Activated gamma-delta T cell treated with anti-CD3 and anti-CD28 coated beads, Interleukin-2, amount 50 U/mL, for 16 hours (primary cell): ENCODE measurements around the gene TSPAN7.

Experiments
- DNase-seq: peaks from one replicate; pipeline ENCODE4 v3.0.0-alpha.2; 2020; ENCODE audit warnings: low read depth

The TSPAN7 gene

DNA sequence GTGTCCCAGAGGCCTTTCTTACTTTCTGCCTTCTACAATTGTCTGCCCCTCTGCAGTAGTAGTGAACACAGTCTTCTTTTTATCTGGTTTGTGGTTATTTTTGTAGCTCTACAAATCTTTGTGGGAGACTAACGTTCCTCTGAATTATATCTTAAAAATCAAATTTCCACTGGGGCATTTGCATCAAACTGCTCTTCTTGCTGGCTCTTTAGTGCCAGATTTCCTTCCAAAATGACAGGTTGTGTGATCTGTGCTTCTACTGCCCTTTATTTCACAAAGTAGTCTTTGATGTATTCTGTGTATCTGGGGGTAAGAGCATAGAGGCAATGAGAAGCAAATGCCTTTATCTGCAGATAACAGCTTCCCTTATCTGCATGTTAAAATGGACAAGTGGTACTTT, 34.5 kb downstream of the TSPAN7 start:
- no peak for DNase-seq

GRCh38 chrX:38596939-38597338, 35.6 kb downstream of the TSPAN7 start:
- no peak for DNase-seq

- no peak for DNase-seq
These were observed 38.7 kb downstream of the TSPAN7 start for GRCh38 chrX:38599796-38600755.

DNA sequence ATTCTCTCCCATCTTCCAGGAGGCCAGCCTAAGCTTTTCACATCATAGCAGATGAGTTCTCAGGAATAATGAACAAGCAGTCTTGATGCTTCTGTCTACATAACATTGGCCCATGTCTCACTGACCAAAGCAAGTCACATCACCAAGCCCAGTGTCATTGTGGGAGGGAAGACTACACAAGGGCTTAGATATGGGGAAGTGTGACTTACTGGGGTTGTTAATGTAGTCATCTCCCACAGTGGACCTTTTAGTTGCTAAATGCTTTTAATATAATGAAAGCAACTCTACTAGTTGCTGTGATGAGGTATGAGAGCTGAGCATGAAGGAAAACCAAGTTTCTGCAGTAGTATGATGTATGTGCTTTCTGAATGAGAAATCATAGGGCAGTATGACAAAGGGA, 40.5 kb downstream of the TSPAN7 start:
- no peak for DNase-seq

DNA sequence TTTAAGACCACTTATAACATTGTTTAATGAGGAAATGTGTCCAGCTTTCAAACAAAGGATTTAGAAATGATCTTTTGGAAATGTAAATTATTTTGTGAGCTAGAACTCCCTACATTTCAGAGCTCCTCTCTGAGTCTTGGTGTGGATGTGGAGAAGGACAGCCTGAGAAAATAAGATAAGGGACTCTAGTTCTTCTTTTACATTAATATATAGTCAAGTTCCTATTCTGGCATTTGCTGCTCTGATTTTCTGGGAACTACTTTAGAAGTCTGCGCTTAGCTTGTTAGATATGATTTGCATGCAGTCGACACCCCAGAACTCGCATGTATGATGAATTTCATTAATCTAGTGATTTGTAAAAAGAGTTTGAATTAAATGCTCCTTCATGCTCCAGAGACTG, 45.5 kb downstream of the TSPAN7 start:
- no peak for DNase-seq

- DNase-seq = no peak
These were observed 46.6 kb downstream of the TSPAN7 start for GRCh38 chrX:38607976-38608375.

- no peak for DNase-seq
These were observed 49.5 kb downstream of the TSPAN7 start for GRCh38 chrX:38610849-38611248.

DNA sequence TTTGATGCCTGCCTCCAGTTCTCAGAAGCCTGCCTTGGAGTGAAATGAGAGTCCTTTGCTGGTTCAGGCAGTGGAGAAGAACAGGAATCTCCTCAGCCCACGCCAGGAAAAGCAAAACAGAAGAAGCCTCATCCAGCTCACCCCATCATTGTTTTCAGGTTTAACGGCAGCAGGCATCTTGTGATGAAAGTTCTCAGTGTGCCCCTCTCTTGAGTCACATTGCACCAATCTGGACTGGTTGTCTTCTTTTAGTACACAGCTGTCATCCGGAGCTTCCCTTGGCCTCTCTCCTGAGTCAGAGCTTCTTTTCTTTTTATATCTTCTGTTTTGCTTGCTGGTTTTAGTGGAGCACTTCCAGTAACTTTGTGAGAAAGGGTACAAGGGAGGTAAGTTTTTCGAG, 50.9 kb downstream of the TSPAN7 start:
- no peak for DNase-seq

GRCh38 chrX:38614485-38614884, 53.1 kb downstream of the TSPAN7 start:
- DNase-seq = no peak

DNA sequence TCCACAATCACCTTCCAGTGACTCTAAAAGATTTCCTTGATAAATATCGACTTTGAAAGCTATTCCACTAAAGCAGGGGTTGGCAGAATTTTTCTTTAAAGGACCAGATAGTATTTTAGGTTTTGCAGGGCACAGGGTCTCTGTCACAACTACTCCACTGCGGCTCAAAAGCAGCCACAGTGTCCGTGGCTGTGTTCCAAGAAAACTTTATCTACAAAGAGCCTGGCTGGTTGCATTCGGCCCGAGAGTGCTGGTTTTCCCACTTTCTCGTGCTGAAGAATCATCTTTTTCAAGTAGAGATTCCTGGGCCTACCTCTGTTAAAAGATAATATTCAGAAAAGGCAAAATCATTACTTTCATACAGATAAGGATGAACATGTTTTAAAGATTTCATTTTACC, 55.6 kb downstream of the TSPAN7 start:
- no peak for DNase-seq

GRCh38 chrX:38618180-38618579, 56.8 kb downstream of the TSPAN7 start:
- no peak for DNase-seq

DNA sequence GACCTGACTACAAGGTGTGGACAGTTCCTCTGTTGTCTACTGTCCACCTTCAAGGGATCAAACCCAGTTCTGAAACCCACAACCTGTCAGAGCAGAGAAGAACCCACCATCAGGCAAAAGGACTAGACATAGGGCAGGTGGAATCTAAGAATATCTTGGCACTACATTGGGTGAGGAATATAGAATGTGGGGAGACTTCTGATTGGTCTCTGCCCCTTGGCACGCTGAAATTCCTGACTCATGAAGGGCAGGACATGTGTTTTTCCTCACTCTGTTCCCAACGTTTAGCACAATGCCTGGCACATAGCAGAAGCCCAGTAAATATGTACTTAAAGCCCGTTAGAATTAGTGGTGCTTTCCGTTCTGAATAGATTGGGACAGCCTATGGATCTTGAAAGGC, 59.3 kb downstream of the TSPAN7 start:
- no peak for DNase-seq

DNA sequence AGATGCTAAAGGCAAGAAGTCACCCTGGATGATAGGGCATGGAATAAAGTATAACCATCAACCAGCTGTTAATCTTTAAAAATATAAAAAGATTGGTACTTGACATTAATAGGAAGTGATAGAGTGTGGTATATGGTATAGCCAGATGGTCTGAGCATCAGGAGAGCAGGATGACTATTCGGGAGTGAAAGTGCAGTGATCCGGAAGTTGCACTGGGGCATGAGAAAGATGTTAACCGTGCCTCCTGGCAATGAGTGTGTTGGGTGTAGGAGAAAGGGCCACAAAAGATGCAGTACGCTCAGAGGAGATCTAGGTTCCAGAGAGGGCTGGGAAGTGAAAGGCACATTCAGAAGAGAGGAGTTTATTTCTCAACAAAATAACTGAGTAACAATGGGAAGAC, 65.0 kb downstream of the TSPAN7 start:
- DNase-seq = no peak

- no peak for DNase-seq
These were observed 66.3 kb downstream of the TSPAN7 start for GRCh38 chrX:38627683-38628082.

GRCh38 chrX:38628587-38628986, 67.2 kb downstream of the TSPAN7 start:
- DNase-seq = no peak

DNA sequence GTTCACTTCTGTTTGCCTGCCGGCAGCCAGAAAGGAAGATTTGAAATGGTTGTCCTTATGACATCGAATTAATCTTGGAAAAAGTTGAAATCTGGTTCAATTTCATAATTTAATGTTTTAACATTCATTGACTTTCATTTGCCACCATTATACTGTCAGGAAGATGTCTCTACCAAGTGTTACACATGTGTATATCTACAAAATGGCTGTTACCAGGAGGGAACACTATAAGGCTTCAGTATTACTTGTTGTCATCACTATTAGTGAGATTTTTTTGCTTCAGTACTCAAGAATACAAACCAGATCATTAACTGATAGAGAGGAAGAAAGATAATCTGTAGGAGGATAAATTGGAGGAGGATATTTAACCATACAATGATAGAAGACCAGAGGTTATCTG, 71.2 kb downstream of the TSPAN7 start:
- DNase-seq = no peak

GRCh38 chrX:38634665-38635064, 73.3 kb downstream of the TSPAN7 start:
- DNase-seq = no peak

DNA sequence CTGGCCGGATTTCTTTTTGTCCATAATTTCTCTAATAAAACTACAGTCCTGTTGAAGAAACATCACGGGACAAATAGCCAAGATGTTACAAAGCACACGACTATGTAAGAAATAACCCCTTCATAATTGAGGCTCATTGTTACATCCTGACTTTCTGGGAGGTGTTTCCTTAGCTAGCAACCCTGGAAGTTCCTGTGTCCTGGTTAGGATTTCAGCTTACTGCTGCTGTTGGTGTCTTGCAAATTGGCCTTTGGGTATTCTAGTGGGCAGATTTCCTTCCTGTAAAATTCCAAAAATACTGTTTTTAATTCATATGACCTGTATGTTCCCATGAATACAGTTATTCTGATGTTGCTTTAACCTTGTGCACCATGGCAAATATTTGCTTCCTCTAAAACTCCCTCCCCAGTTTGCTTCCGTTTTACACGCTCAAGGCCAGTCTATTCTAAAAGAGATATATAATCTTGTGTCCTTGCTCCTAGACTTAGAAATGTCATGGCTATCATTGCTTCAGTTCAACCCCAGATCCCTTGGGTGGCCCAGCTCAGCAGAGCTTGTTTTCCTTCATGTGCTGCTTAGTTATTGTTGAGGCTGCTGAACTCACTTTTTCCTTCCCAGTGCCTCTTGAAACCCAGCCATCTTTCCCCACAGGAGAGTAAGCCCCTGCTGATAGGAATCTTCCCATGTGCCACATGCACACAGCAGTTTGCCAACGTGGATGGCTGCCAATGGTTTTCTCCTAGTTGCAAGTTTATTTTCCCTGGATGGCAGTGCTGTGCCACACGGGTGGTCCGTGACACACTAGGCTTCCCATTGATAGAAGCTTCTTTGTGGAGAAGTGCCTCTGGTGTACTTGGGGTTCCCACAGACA, 75.8 kb downstream of the TSPAN7 start:
- no peak for DNase-seq

DNA sequence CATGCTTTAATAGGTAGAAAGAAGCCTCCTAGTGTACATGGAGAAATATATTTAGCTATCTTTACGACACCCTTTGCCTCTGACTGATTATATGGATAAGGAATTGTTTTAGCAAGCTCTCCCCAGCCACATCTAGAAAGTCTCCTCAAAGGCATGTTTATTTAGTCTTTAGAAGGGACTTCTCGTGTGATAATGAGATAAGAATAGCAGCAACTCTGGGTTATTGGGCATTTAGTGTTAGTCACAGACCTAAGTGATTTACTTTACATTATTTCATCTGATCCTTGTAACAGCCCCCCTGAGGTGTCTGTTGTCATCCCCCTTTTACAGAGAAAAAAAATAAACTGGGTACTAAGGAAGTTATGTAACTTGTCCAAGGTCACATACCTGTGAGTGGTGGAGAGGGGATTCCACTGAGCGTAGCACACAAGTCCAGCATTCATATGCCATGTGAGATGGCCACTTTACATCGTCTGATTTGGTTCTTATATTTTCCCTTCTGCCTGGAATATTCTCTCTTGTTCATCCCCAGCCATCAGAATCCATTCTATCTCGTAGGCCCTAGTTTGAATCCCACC, 77.7 kb downstream of the TSPAN7 start:
- no peak for DNase-seq

GRCh38 chrX:38639730-38640129, 78.4 kb downstream of the TSPAN7 start:
- no peak for DNase-seq

GRCh38 chrX:38641197-38641596, 79.9 kb downstream of the TSPAN7 start:
- DNase-seq = no peak

GRCh38 chrX:38643903-38644302, 82.6 kb downstream of the TSPAN7 start:
- DNase-seq = no peak

GRCh38 chrX:38646129-38646528, 84.8 kb downstream of the TSPAN7 start:
- DNase-seq = no peak
